ENCODE data around the gene HOXC9.
"Not testable (repeated sequence)": the region's sequence is repeated elsewhere in the genome, so short reads cannot be mapped to it uniquely, and the experiment has no call there.

Gene HOXC9

DNA sequence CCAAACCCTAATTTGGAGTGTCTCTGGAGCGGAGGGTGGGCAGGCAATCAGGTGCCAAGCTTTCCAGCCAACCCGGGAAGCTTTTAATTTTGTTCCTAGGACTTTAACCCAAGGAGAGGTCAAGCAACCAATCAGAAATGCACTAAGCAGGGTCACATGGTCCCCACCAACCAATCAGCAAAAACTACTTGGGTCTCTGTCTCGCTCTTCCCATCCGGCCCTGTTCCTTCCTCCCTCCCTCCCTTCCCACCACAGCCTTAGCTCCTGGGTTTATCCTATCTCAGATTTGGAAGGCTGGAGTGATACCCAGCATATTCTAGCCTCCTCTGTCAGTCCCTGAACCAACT, 40.2 kb downstream of the HOXC9 start:
- no peak for DNase-seq (ENCODE audit: low spot score)

DNA sequence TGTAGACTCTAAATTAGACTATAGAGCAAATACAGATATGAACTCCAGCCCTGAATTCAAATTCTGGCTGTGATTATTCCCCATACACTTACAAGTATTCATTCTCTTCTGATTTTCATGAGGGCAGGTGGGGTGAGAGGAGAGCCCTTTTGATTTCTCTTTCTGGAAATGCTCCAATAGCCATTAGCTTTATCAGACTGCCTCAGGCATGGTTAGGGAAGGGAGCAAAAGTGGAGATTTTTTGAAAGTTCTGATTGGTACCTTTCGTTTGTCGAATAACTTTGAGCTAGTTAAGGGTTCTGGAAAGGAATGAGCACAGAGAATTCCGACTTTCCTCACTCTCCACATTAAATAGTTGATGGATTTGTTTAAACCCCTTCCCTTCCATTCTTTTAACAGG, 40.7 kb downstream of the HOXC9 start:
- DNase-seq (ENCODE audit: low spot score) = no peak

- DNase-seq (ENCODE audit: low spot score) = no peak
Measured at GRCh38 chr12:54041097-54041690, 41.2 kb downstream of the HOXC9 start.

DNA sequence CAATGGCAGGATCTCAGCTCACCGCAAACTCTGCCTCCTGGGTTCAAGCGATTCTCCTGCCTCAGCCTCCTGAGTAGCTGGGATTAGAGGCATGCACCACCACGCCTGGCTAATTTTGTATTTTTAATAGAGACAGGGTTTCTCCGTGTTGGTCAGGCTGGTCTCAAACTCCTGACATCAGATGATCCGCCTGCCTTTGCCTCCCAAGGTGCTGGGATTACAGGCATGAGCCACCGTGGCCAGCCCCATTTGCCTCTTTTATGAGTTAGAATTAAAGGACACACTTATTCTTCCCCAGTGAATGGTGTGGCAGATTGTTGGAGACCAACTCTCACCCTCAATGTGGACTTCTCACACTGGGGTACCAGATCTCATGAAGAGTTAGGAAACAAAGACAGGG, 42.1 kb downstream of the HOXC9 start:
- DNase-seq (ENCODE audit: low spot score) = not testable (repeated sequence)

GRCh38 chr12:54042970-54043853, 43.3 kb downstream of the HOXC9 start:
- DNase-seq (ENCODE audit: low spot score) = no peak

DNA sequence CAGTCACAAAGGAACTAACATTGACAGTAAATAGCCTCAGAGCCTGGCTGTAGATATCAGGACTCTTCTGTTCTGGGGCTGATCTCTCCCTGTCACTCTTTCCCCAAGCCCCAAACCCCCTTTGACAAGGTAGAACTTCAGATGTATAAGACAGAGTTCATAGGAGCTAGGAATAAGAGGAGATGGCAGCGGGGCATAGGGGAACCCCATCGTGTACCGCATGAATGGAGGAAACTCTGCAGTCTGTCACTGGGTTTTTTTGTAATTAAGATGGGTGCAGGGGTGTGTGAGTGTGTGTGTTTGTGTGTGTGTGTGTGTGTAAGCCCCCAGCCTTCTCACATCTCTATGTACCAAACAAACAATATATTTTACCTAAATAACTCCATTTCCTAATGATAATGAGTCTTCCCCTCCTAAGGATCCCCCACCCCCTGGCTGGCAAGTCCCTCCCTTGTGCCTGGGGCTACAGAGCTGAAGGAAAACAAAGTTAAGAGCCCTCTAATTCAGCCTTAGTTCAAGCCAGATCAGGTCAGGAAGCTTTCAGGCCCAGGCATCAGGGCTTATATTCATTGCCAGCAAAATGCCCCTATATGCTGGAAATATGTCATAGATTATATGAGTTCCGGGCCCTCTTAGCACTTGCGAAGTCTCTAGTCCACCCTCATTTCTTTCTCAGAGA, 44.6 kb downstream of the HOXC9 start:
- DNase-seq (ENCODE audit: low spot score) = no peak

DNA sequence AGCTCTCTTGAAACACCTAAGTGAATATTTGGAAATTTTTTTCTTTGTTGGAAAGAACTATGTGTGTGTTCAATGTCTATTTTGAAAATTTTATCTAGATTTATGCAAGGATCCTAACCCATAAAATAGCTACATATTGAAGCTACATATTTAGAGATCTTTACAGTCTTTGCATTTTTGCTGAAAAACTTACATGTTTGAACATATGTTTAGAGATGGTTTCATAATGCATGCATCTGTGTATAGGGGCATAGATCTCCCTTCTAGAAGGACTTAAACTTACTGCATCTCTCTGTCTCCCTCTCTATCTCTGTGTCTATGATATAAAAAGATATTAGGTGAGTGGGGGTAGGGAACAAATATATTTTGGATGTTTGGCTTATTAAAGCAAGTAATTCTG, 45.4 kb downstream of the HOXC9 start:
- no peak for DNase-seq (ENCODE audit: low spot score)

DNA sequence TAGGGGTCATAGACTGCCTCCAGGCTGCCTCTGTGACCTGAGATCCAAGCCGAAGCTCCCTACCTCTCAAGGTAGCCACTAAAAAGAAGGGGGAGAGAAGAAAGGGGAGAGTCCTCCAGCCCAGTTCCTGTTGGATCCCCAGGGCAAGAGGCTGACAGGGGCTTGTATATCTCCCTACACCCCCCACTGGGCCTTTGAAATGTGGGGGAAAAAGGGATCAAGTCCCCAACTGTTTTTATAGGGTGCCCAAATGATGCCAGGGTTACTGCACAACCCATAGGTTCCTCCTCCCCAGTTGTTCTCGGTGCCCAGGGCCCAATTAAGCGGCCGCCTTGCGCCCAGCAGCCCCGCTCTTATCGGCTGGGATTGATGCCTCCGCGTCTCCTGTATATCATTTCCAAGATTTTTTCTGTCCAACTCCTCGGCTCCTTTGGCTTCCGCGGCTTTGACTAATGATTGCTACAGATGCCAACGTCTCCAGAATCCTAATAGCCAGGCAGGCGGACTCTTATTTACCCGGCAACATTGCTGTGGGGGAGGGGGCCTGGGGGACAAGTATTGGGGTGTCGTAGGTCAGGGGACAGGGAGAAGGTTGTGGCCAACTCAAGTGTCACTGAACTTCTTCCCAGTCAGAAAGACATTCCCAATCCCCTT, 46.0 kb downstream of the HOXC9 start:
- no peak for DNase-seq (ENCODE audit: low spot score)

DNA sequence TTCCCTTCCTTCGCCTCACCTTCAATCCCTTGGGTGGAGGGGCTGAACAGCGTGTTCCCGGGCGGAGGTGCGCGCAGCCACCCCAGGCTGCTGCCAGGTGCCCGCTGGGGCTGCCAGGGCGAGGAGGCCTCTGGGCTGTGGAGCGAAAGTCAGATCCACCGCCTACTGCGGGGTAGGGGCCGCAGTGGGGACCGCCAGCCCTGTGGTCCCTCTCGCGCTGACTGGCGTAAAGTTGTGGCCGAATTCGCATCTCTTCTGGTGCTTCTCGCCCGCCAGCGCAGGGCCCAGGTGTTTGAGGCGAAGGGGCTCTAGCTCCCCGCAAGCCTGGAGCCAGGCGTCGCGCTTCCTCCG, 46.8 kb downstream of the HOXC9 start:
- DNase-seq (ENCODE audit: low spot score) = no peak

GRCh38 chr12:54047160-54047963, 47.4 kb downstream of the HOXC9 start:
- DNase-seq (ENCODE audit: low spot score) = no peak

GRCh38 chr12:54047964-54048303, 48.0 kb downstream of the HOXC9 start:
- no peak for DNase-seq (ENCODE audit: low spot score)

GRCh38 chr12:54048406-54049093, 48.6 kb downstream of the HOXC9 start:
- no peak for DNase-seq (ENCODE audit: low spot score)

- DNase-seq (ENCODE audit: low spot score) = no peak
Measured at GRCh38 chr12:54049108-54049507, 49.1 kb downstream of the HOXC9 start.

- DNase-seq (ENCODE audit: low spot score) = no peak
Measured at GRCh38 chr12:54050482-54050810, 50.5 kb downstream of the HOXC9 start.

GRCh38 chr12:54051026-54051842, 51.3 kb downstream of the HOXC9 start:
- DNase-seq (ENCODE audit: low spot score) = no peak

DNA sequence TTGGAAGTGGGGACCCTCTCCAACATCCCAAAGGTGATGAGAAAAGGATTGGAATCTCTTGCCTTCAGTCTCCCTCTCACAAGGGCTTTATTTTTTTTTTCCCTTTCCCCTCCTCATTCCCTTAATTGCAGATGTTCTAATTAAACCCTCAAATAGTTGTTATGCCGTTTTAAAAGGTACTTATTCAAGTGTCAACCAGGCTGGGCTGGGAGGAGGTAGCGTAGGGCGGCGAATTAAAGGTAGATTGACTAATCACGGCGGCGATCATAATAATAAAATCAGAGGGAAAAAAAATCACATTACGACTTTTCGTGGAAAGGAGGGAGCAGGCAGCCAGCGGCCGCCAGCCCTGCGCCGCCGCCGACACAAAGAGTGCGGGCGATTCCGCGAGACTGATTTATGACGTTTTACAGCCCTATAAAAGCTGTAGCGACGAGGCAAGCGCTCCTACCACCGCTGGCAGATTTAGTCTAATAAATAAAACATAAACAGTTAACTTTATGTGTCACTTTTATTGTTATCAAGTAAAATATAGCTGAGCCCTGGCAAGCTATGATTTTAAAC, 52.0 kb downstream of the HOXC9 start:
- DNase-seq (ENCODE audit: low spot score) = peak; percentile 91

DNA sequence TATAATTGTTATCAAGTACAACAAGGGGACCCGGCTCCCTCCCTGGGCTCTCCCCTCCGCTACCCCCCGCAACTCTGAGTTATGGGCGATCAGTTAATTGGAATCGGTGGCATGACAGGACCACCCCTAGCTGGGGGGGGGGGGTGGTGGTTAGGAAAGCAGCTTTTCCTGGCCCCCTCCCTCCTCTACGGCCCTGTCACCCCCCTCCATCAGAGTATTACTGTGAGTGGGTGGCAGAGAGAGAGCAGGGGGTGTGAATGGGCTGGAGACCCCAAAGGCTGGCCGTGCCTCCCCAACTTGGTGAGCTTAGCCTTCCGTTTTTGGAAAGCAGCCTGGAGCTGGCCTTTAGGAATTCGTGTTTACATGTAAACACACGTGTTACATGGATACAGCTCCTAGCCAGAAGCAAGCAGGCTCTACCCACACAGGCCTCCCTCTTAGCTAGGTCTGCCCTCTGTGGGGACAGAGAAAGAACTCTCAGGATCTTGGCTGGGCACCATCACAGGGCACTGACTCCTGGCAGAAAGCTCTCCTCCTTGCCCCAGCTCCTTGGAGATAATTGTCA, 52.6 kb downstream of the HOXC9 start:
- DNase-seq (ENCODE audit: low spot score) = no peak

All from LoVo (cell line).